Spleen (tissue), 11 donors: ENCODE results near the gene VIPAS39. TPM values are rescaled to one million over a fixed set of nuclear protein-coding genes. Genes with fewer than 3 reads are reported as not detected.

Source experiments
- DNase-seq: peaks from one replicate; pipeline ENCODE4 v3.0.0-alpha.2; 2020
- H3K27ac ChIP-seq, 8 donors: fragments of 200-600 bp; sonication (generic) in 7 of 8; 1 replicate in 4 of 8; 2 replicates in 4 of 8; pipeline versions ENCODE4 v1.5.0 to v1.8.0; 2016 to 2021; ENCODE audit warnings: inconsistent platforms in 4 of 8, mild to moderate bottlenecking in 4 of 8, moderate library complexity in 1 of 8
- H3K27me3 ChIP-seq, 7 donors: fragments of 200-600 bp; sonication (generic) in 6 of 7; replicated peaks in 1 of 7; 1 replicate in 4 of 7; 2 replicates in 3 of 7; pipeline versions ENCODE4 v1.5.0 to v1.8.0; 2016 to 2021; ENCODE audit warnings: inconsistent platforms in 3 of 7, mild to moderate bottlenecking in 1 of 7
- H3K36me3 ChIP-seq, 6 donors: fragments of 200-600 bp; sonication (generic) in 5 of 6; 1 replicate in 4 of 6; 2 replicates in 2 of 6; pipeline versions ENCODE4 v1.5.0 to v1.8.0; 2016 to 2021; ENCODE audit warnings: inconsistent platforms in 2 of 6
- H3K4me1 ChIP-seq, 6 donors: fragments of 200-600 bp; sonication (generic) in 5 of 6; 1 replicate in 3 of 6; 2 replicates in 3 of 6; pipeline versions ENCODE4 v1.5.0 to v1.8.0; 2016 to 2021; ENCODE audit warnings: inconsistent platforms in 3 of 6
- H3K4me3 ChIP-seq, 8 donors: fragments of 200-600 bp; sonication (generic) in 7 of 8; 1 replicate in 4 of 8; 2 replicates in 4 of 8; pipeline versions ENCODE4 v1.5.0 to v1.8.0; 2016 to 2021; ENCODE audit warnings: inconsistent platforms in 4 of 8, mild to moderate bottlenecking in 4 of 8, moderate library complexity in 2 of 8
- H3K9me3 ChIP-seq, 8 donors: fragments of 200-600 bp; sonication (generic) in 7 of 8; 1 replicate in 4 of 8; 2 replicates in 4 of 8; pipeline versions ENCODE4 v1.5.0 to v1.8.0; 2016 to 2021; ENCODE audit warnings: inconsistent platforms in 4 of 8
- POLR2A ChIP-seq, 3 donors: fragments of 450-650 bp; IDR thresholded peaks; one replicate each; pipeline ENCODE4 v1.5.1; 2017; ENCODE audit warnings: antibody characterized with exemption in 3 of 3, mild to moderate bottlenecking in 1 of 3
- POLR2AphosphoS5 ChIP-seq, 3 donors: sonication (generic); formaldehyde crosslinking; IDR thresholded peaks; one replicate each; pipeline ENCODE4 v1.5.1; 2017; ENCODE audit warnings: antibody characterized with exemption in 3 of 3
- WGBS, 5 donors: extraction: QIAGEN DNeasy Blood & Tissue Kit in 3 of 5; methylation state at CpG; one replicate each; pipeline versions ENCODE4 v1.1.5 to v1.1.7; 2013 to 2018; 5-methylcytosine and 5-hydroxymethylcytosine counted together
- intact Hi-C: fragments of 100-400 bp; cut with DNase I; formaldehyde crosslinking; loops from one replicate; pipeline ENCODE4 v1.15.0; 2023; ENCODE audit warnings: low total_unique reads
- polyA plus RNA-seq, 3 donors: library from polyadenylated mRNA; stranded (reverse); fragments of 200-250 nt; gene quantifications; one replicate each; pipeline ENCODE4 v1.2.1, GENCODE V29; 2013
- small RNA-seq, 4 donors: library from RNA; depleted of rRNA; stranded (forward); fragments of <200 nt; gene quantifications; one replicate each; pipeline ENCODE3, GENCODE V24; 2016
- total RNA-seq, 7 donors: library from RNA; depleted of rRNA in 3 of 7; stranded (reverse); fragments of >200 nt in 3 of 7; fragmentation: NEBNext Ultra II Directional in 4 of 7; extraction: Animal tissue kit (Norgen Biotek cat#: 25700) in 4 of 7; gene quantifications; one replicate each; pipeline versions ENCODE4 v1.1.0 to v1.2.1, GENCODE V29; 2016 to 2021
- TF ChIP-seq, protein P1 (sequence below), 11 experiments: fragments of 200-600 bp in 7 of 11; fragments of 450-650 bp in 4 of 11; sonication (generic) in 4 of 11; IDR thresholded peaks in 8 of 11; conservative IDR thresholded peaks in 3 of 11; 1 replicate in 7 of 11; 2 replicates in 4 of 11; pipeline versions ENCODE4 v1.4.0 to v1.8.0; 2016 to 2021; ENCODE audit warnings: antibody characterized with exemption in 11 of 11, inconsistent platforms in 4 of 11, mild to moderate bottlenecking in 1 of 11
- donor health status: healthy with polysubstance abuse.
- donor health status: DM: no; HTN: no; CAD: no; lungs with moderate emphysema.
- donor health status: DM: no; HTN: no; CAD: no.
- donor health status: Bipolar disorder and iron deficiency.
- donor health status: healthy.
- donor health status: DM: no; HTN: no; CAD: no.
- donor health status: DM: yes; HTN: yes; CAD: no.

Gene VIPAS39
- total and polyA plus RNA-seq, 10 donors, result 9.8 to 24.3 (median 17.1) TPM

DNA sequence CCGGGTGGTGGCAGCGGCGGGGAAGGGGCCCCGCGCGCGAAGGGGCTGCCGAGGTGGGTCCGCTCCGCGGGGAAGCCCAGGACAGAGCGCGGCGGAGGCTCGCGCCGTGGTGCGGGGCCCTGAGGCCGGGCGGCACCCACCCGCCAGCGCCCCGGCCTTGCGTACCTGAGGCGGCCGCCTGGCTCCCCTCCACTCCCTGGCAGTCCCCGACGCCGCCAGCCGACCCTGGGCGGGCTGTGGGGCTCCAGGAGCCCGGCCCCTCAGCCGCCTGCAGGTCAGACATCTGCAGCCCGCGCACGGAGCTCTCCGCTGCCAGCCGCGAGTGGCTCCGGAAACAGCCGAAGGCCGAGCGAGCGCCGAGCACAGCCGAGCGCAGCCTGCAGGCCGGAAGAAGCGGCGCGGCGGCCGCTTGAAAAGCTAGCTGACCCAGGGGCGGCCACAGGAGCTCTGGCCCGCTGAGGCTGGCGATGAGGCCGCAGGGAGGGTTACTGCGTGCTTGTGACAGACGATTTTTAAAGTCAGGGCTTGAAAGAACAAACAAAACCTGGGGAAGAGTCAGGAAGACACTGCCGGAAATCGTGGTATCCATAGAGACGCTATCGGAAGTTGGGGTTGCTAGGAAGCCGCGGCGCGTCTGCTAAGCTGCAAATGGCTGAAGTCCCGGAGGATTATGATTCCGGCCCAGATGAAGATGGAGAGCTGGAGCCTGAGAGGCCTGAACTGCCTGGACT is 80.5 kb downstream of the VIPAS39 start, which contains the start of the genes SAMD15 and TMED8:
TSS of gene SAMD15 (plus strand) at position 609 of the 731 bp plus-strand sequence. CDS start at position 649, 40 bp downstream.
TSS of gene TMED8 (minus strand) at position 324 of the 731 bp plus-strand sequence. CDS start at position 283, 41 bp downstream.
- 0 to 1% (median 0%) methylated on average over 14 to 69 of the region's 69 CpGs for WGBS, 5 donors
- TF ChIP-seq, protein P1, sequence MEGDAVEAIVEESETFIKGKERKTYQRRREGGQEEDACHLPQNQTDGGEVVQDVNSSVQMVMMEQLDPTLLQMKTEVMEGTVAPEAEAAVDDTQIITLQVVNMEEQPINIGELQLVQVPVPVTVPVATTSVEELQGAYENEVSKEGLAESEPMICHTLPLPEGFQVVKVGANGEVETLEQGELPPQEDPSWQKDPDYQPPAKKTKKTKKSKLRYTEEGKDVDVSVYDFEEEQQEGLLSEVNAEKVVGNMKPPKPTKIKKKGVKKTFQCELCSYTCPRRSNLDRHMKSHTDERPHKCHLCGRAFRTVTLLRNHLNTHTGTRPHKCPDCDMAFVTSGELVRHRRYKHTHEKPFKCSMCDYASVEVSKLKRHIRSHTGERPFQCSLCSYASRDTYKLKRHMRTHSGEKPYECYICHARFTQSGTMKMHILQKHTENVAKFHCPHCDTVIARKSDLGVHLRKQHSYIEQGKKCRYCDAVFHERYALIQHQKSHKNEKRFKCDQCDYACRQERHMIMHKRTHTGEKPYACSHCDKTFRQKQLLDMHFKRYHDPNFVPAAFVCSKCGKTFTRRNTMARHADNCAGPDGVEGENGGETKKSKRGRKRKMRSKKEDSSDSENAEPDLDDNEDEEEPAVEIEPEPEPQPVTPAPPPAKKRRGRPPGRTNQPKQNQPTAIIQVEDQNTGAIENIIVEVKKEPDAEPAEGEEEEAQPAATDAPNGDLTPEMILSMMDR (IDR thresholded peaks at IDR 0.05 in 8 of 11, conservative IDR thresholded peaks at IDR 0.05 in 3 of 11), result peak in 8 of 11 experiments; percentile 34 to 66 (median 47)
- TF ChIP-seq POLR2AphosphoS5 (IDR thresholded peaks at IDR 0.05) (peak; percentile 85 to 89 (median 87)), POLR2A (IDR thresholded peaks at IDR 0.05) (peak in 1 of 3 donors; percentile 31)
- peak; percentile 98 for DNase-seq
- peaks cover 12 to 68% (median 42%) of the 10 kb centered on the region in 6 donors for H3K4me1 ChIP-seq
- H3K4me3 ChIP-seq, result peak within 1 kb of the TSS; percentile 82 to 100 (median 98)
- H3K36me3 ChIP-seq, result no peaks in the 10 kb centered on the region
- intact Hi-C loops, result loop anchor here (5.0 kb wide), 1 partner anchor 80 kb away; the partner anchor contains the start of genes AHSA1 and VIPAS39
- peak within 1 kb of the TSS; percentile 78 to 95 (median 91) for H3K27ac ChIP-seq
- H3K9me3 ChIP-seq, result no peaks in the 10 kb centered on the region
- H3K27me3 ChIP-seq, result no peaks in the 10 kb centered on the region

Small RNA genes within 50 kb of the gene (small RNA-seq; reads per million reads assigned to genes)
- gene RF00404, result 0 reads per million in 4 donors

Other genes starting within 250 kb of the VIPAS39 start
- not detected for gene NGB, start 186.4 kb downstream of the VIPAS39 start, total RNA-seq
- gene NGB, start 186.4 kb downstream of the VIPAS39 start, polyA plus RNA-seq, result not detected
- gene POMT2, start 136.7 kb downstream of the VIPAS39 start, total RNA-seq, result 10 to 100 TPM; 10.1 to 23.6 (median 18.8) TPM
- 10 to 100 TPM in 2 of 3 donors, 1 to 10 TPM in 1; 5.4 to 16.8 (median 16.4) TPM for gene POMT2, start 136.7 kb downstream of the VIPAS39 start, polyA plus RNA-seq
- 10 to 100 TPM in 6 of 7 donors, 1 to 10 TPM in 1; 7.8 to 21.7 (median 14.8) TPM for gene GSTZ1, start 136.6 kb downstream of the VIPAS39 start, total RNA-seq
- 10 to 100 TPM; 15.9 to 29.1 (median 19.3) TPM for gene GSTZ1, start 136.6 kb downstream of the VIPAS39 start, polyA plus RNA-seq
- gene TMED8, start 80.5 kb downstream of the VIPAS39 start, total RNA-seq, result 10 to 100 TPM; 18.8 to 32.3 (median 22.4) TPM
- 10 to 100 TPM in 1 of 3 donors, 1 to 10 TPM in 2; 8.1 to 10.8 (median 8.3) TPM for gene TMED8, start 80.5 kb downstream of the VIPAS39 start, polyA plus RNA-seq
- gene SAMD15, start 80.2 kb downstream of the VIPAS39 start, total RNA-seq, result 1 to 10 TPM in 2 of 7 donors, under 1 TPM in 5; 0.32 to 1.7 (median 0.79) TPM
- under 1 TPM in 2 of 3 donors, not detected in 1; 0.15 to 0.22 TPM for gene SAMD15, start 80.2 kb downstream of the VIPAS39 start, polyA plus RNA-seq
- 1 to 10 TPM in 2 of 7 donors, under 1 TPM in 5; 0.46 to 1.2 (median 0.82) TPM for gene NOXRED1, start 34.1 kb downstream of the VIPAS39 start, total RNA-seq
- under 1 TPM; 0.30 to 0.59 (median 0.32) TPM for gene NOXRED1, start 34.1 kb downstream of the VIPAS39 start, polyA plus RNA-seq
- gene AHSA1, start 492 bp upstream of the VIPAS39 start, total RNA-seq, result 100 to 1,000 TPM in 1 of 7 donors, 10 to 100 TPM in 6; 55.2 to 126 (median 95.0) TPM
- gene AHSA1, start 492 bp upstream of the VIPAS39 start, polyA plus RNA-seq, result 10 to 100 TPM; 41.5 to 81.0 (median 73.6) TPM
- gene ISM2, start 41.2 kb upstream of the VIPAS39 start, total RNA-seq, result under 1 TPM in 5 of 7 donors, not detected in 2; 0.13 to 0.56 (median 0.43) TPM
- gene ISM2, start 41.2 kb upstream of the VIPAS39 start, polyA plus RNA-seq, result not detected
- 100 to 1,000 TPM in 1 of 7 donors, 10 to 100 TPM in 6; 62.0 to 103 (median 79.7) TPM for gene SPTLC2, start 159.0 kb upstream of the VIPAS39 start, total RNA-seq
- gene SPTLC2, start 159.0 kb upstream of the VIPAS39 start, polyA plus RNA-seq, result 10 to 100 TPM in 1 of 3 donors, 1 to 10 TPM in 2; 7.0 to 10.9 (median 7.3) TPM